GM12878 (cell line): ENCODE data around the gene TRPM1.

ENCODE experiments used
- IKZF2 ChIP-seq, 2 experiments: fragments of 450-650 bp; IDR thresholded peaks; 2 replicates each; pipeline ENCODE4 v1.6.1; 2017; ENCODE audit warnings: mild to moderate bottlenecking in 2 of 2, moderate library complexity in 2 of 2
- POLR2A ChIP-seq: IDR thresholded peaks from 2 replicates; pipeline ENCODE4 v1.6.1; 2011; ENCODE audit warnings: low read depth, mild to moderate bottlenecking, low read length
- TBL1XR1 ChIP-seq: IDR thresholded peaks from 2 replicates; pipeline ENCODE4 v1.6.1; 2012; ENCODE audit warnings: low read depth, low read length, improper control_type of control experiment

- TF ChIP-seq TBL1XR1 (no peak), POLR2A (no peak), IKZF2 (IDR thresholded peaks at IDR 0.05) (no peak)
Observed at GRCh38 chr15:30962659-30963058, 138.9 kb downstream of the TRPM1 start.
